ENCODE results near the gene ANKRD50.

Gene ANKRD50

GRCh38 chr4:124708517-124709300 is 3.8 kb downstream of the ANKRD50 start:
- DNase-seq (ENCODE audit: low spot score), result no peak

- DNase-seq (ENCODE audit: low spot score), result no peak
These were observed 7.1 kb downstream of the ANKRD50 start for GRCh38 chr4:124705393-124705792.

GRCh38 chr4:124703154-124703553 is 9.4 kb downstream of the ANKRD50 start:
- DNase-seq (ENCODE audit: low spot score), result no peak

GRCh38 chr4:124697441-124697840 is 15.1 kb downstream of the ANKRD50 start:
- DNase-seq (ENCODE audit: low spot score), result no peak

GRCh38 chr4:124696182-124696581 is 16.4 kb downstream of the ANKRD50 start:
- no peak for DNase-seq (ENCODE audit: low spot score)

- DNase-seq (ENCODE audit: low spot score), result no peak
These were observed 17.5 kb downstream of the ANKRD50 start for GRCh38 chr4:124694946-124695598.

GRCh38 chr4:124694306-124694705 is 18.2 kb downstream of the ANKRD50 start:
- DNase-seq (ENCODE audit: low spot score), result no peak

- DNase-seq (ENCODE audit: low spot score), result no peak
These were observed 20.7 kb downstream of the ANKRD50 start for GRCh38 chr4:124691801-124692200.

GRCh38 chr4:124686279-124686678 is 26.3 kb downstream of the ANKRD50 start:
- no peak for DNase-seq (ENCODE audit: low spot score)

GRCh38 chr4:124685851-124686250 is 26.7 kb downstream of the ANKRD50 start:
- DNase-seq (ENCODE audit: low spot score), result no peak

GRCh38 chr4:124684301-124684700 is 28.2 kb downstream of the ANKRD50 start:
- DNase-seq (ENCODE audit: low spot score), result no peak

- no peak for DNase-seq (ENCODE audit: low spot score)
These were observed 30.1 kb downstream of the ANKRD50 start for GRCh38 chr4:124682384-124682783.

- DNase-seq (ENCODE audit: low spot score), result no peak
These were observed 46.0 kb downstream of the ANKRD50 start for GRCh38 chr4:124666496-124666895.

- DNase-seq (ENCODE audit: low spot score), result no peak
These were observed 53.7 kb downstream of the ANKRD50 start for GRCh38 chr4:124658795-124659194.

- no peak for DNase-seq (ENCODE audit: low spot score)
These were observed 61.9 kb downstream of the ANKRD50 start for GRCh38 chr4:124650614-124651013.

GRCh38 chr4:124647599-124647998 is 64.9 kb downstream of the ANKRD50 start:
- no peak for DNase-seq (ENCODE audit: low spot score)

GRCh38 chr4:124644621-124645020 is 67.9 kb downstream of the ANKRD50 start:
- DNase-seq (ENCODE audit: low spot score), result no peak

GRCh38 chr4:124642846-124643245 is 69.7 kb downstream of the ANKRD50 start:
- no peak for DNase-seq (ENCODE audit: low spot score)

- no peak for DNase-seq (ENCODE audit: low spot score)
These were observed 70.7 kb downstream of the ANKRD50 start for GRCh38 chr4:124641715-124642381.

GRCh38 chr4:124640022-124640730 is 72.4 kb downstream of the ANKRD50 start:
- no peak for DNase-seq (ENCODE audit: low spot score)

- DNase-seq (ENCODE audit: low spot score), result no peak
These were observed 75.2 kb downstream of the ANKRD50 start for GRCh38 chr4:124637321-124637720.

- DNase-seq (ENCODE audit: low spot score), result no peak
These were observed 75.7 kb downstream of the ANKRD50 start for GRCh38 chr4:124636788-124637187.

Measured in hematopoietic multipotent progenitor cell treated with erythropoietin and hydrocortisone succinate and interleukin-3 and kit ligand, for 15 days (in vitro differentiated cells).